Activated CD8-positive, alpha-beta memory T cell treated with anti-CD3 and anti-CD28 coated beads, Interleukin-2, amount 50 U/mL, for 48 hours (primary cell): ENCODE data around the gene AKAP5.
"Not testable (repeated sequence)": the region's sequence is repeated elsewhere in the genome, so short reads cannot be mapped to it uniquely, and the experiment has no call there.

Source experiments
- DNase-seq: peaks from one replicate; pipeline ENCODE4 v3.0.0-alpha.2; 2020

Gene AKAP5

GRCh38 chr14:64503434-64504309, 38.4 kb downstream of the AKAP5 start, which contains the start of gene ZBTB25:
Gene ZBTB25 (minus strand): TSS chr14:64503838. CDS start chr14:64490533, 13,305 bp downstream.
- peak; percentile 94 for DNase-seq

- DNase-seq: peak; percentile 94
These were observed 39.1 kb downstream of the AKAP5 start, which contains the start of gene ZBTB1 for GRCh38 chr14:64504310-64504896. Gene ZBTB1 (plus strand): TSS chr14:64504770. CDS start chr14:64521505, 16,735 bp downstream.

- DNase-seq: peak; percentile 89
These were observed 39.8 kb downstream of the AKAP5 start for GRCh38 chr14:64504897-64505794.

- no peak for DNase-seq
These were observed 41.4 kb downstream of the AKAP5 start for GRCh38 chr14:64506721-64507120.

GRCh38 chr14:64507376-64508156, 42.3 kb downstream of the AKAP5 start:
- DNase-seq: no peak

- DNase-seq: no peak
These were observed 43.0 kb downstream of the AKAP5 start for GRCh38 chr14:64508215-64508776.

- no peak for DNase-seq
These were observed 43.7 kb downstream of the AKAP5 start for GRCh38 chr14:64509036-64509435.

GRCh38 chr14:64510825-64511671, 45.7 kb downstream of the AKAP5 start:
- DNase-seq: peak; percentile 68

- DNase-seq: no peak
These were observed 48.0 kb downstream of the AKAP5 start for GRCh38 chr14:64513271-64513670.

GRCh38 chr14:64515053-64515452, 49.8 kb downstream of the AKAP5 start:
- DNase-seq: no peak

GRCh38 chr14:64516969-64517368, 51.7 kb downstream of the AKAP5 start:
- DNase-seq: no peak

GRCh38 chr14:64517667-64518066, 52.4 kb downstream of the AKAP5 start:
- DNase-seq: not testable (repeated sequence)

- DNase-seq: no peak
These were observed 52.9 kb downstream of the AKAP5 start for GRCh38 chr14:64518229-64518628.

GRCh38 chr14:64520699-64521098, 55.4 kb downstream of the AKAP5 start:
- no peak for DNase-seq

- DNase-seq: no peak
These were observed 57.5 kb downstream of the AKAP5 start for GRCh38 chr14:64522591-64523355.
